HK-2 (cell line): Measurements from ENCODE around the gene UBAC1.

Experiments
- DNase-seq: peaks from one replicate; pipeline ENCODE4 v3.0.0-alpha.2; 2018; ENCODE audit not compliant: unreplicated experiment

UBAC1 gene

GRCh38 chr9:135961277-135961715 is at the start of gene UBAC1:
TSS of gene UBAC1 (minus strand) at chr9:135961373. CDS start at chr9:135961162, 211 bp downstream.
- peak; percentile 94 for DNase-seq

- no peak for DNase-seq
These were observed 49.6 kb upstream of the UBAC1 start for GRCh38 chr9:136010615-136011361.

GRCh38 chr9:136010176-136010575 is 49.0 kb upstream of the UBAC1 start:
- DNase-seq: no peak

GRCh38 chr9:136009516-136009915 is 48.3 kb upstream of the UBAC1 start:
- DNase-seq: no peak

GRCh38 chr9:136008693-136008997 is 47.5 kb upstream of the UBAC1 start:
- no peak for DNase-seq

- DNase-seq: peak; percentile 20
These were observed 46.9 kb upstream of the UBAC1 start for GRCh38 chr9:136007934-136008692.

GRCh38 chr9:136007276-136007933 is 46.2 kb upstream of the UBAC1 start:
- DNase-seq: no peak

GRCh38 chr9:136006169-136006568 is 45.0 kb upstream of the UBAC1 start:
- no peak for DNase-seq

- DNase-seq: no peak
These were observed 43.5 kb upstream of the UBAC1 start for GRCh38 chr9:136004712-136005111.

- no peak for DNase-seq
These were observed 43.0 kb upstream of the UBAC1 start for GRCh38 chr9:136004219-136004618.

- no peak for DNase-seq
These were observed 42.4 kb upstream of the UBAC1 start for GRCh38 chr9:136003411-136004218.

GRCh38 chr9:136002881-136003280 is 41.7 kb upstream of the UBAC1 start:
- no peak for DNase-seq

GRCh38 chr9:136002215-136002614 is 41.0 kb upstream of the UBAC1 start:
- DNase-seq: no peak

- DNase-seq: no peak
These were observed 40.1 kb upstream of the UBAC1 start for GRCh38 chr9:136001231-136001630.

- DNase-seq: no peak
These were observed 37.4 kb upstream of the UBAC1 start for GRCh38 chr9:135998410-135999071.

GRCh38 chr9:135998016-135998380 is 36.8 kb upstream of the UBAC1 start:
- no peak for DNase-seq

- no peak for DNase-seq
These were observed 36.2 kb upstream of the UBAC1 start for GRCh38 chr9:135997090-135998015.

GRCh38 chr9:135995816-135996215 is 34.6 kb upstream of the UBAC1 start:
- no peak for DNase-seq

- DNase-seq: no peak
These were observed 33.5 kb upstream of the UBAC1 start for GRCh38 chr9:135994501-135995192.
